Muscle of leg (tissue), 11 donors: ENCODE results near the gene TMEM18. TPM values are rescaled to one million over a fixed set of nuclear protein-coding genes. Genes with fewer than 3 reads are reported as not detected.
A peak's percentile ranks its signal among the peaks of the same experiment; 100 is the strongest.

Experiments
- DNase-seq: peaks from one replicate; pipeline ENCODE4 v3.0.0; 2013
- H3K27ac ChIP-seq: one replicate; pipeline ENCODE4 v1.5.1; 2013; ENCODE audit warnings: mild to moderate bottlenecking, low read length, control low read depth
- H3K27me3 ChIP-seq: one replicate; pipeline ENCODE4 v1.6.1; 2013; ENCODE audit warnings: low read length; ENCODE audit not compliant: control insufficient read depth, insufficient read depth
- H3K36me3 ChIP-seq: one replicate; pipeline ENCODE4 v1.6.1; 2013; ENCODE audit warnings: low read length; ENCODE audit not compliant: control insufficient read depth, insufficient read depth
- H3K4me1 ChIP-seq: one replicate; pipeline ENCODE4 v1.6.1; 2013; ENCODE audit warnings: low read length; ENCODE audit not compliant: control insufficient read depth, insufficient read depth
- H3K4me3 ChIP-seq: one replicate; pipeline ENCODE4 v1.5.1; 2013; ENCODE audit warnings: low read length, control low read depth
- H3K9me3 ChIP-seq: replicated peaks from 2 replicates; pipeline ENCODE4 v1.6.1; 2013; ENCODE audit warnings: low read depth, low read length; ENCODE audit not compliant: control insufficient read depth
- WGBS: methylation state at CpG from one replicate; pipeline ENCODE4 v1.1.5; 2013; ENCODE audit warnings: missing lambda C conversion rate; ENCODE audit not compliant: insufficient coverage; 5-methylcytosine and 5-hydroxymethylcytosine counted together
- polyA plus RNA-seq, 8 donors: library from polyadenylated mRNA; unstranded; fragments of 120-200 nt; gene quantifications; one replicate each; pipeline versions ENCODE4 v1.2.1 to v1.2.3, GENCODE V29; 2013; ENCODE audit warnings: inconsistent platforms in 1 of 8, low replicate concordance in 1 of 8; ENCODE audit not compliant: insufficient read length in 8 of 8, insufficient read depth in 1 of 8
- total RNA-seq: library from RNA; stranded (reverse); fragments of 120-200 nt; gene quantifications from one replicate; pipeline ENCODE4 v1.2.4, GENCODE V29; 2013

Gene TMEM18
- total and polyA plus RNA-seq, 9 donors, result 42.7 to 53.4 (median 46.4) TPM

DNA sequence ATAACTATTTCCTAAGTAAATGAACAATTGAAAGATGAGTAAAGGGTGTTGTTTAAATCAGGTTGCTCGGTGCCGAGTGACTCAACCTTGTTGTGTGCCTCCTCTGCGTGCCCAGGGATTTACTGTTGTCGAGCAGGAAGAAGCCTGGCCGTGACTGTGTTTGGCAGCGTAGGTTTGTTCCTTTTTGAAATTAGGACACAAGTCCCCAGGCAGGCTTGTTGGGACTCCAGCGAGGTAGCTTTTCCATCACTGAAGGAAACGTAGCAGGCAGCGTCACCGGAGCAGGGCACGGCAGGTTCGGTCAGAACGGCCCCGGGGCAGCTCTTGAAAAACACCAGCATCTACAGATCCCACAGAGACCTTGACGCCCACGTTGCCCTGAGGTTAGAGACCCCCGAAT, 48.6 kb downstream of the TMEM18 start:
- DNase-seq, result no peak
- Histone ChIP-seq H3K4me1 (no peaks in the 10 kb centered on the region), H3K9me3 (peaks cover 2% of the 10 kb centered on the region), H3K36me3 (no peaks in the 10 kb centered on the region), H3K27ac (no peak overlapping the region), H3K4me3 (no peak overlapping the region), H3K27me3 (peaks cover 2% of the 10 kb centered on the region)
- 58% methylated on average over 16 of the region's 17 CpGs for WGBS

DNA sequence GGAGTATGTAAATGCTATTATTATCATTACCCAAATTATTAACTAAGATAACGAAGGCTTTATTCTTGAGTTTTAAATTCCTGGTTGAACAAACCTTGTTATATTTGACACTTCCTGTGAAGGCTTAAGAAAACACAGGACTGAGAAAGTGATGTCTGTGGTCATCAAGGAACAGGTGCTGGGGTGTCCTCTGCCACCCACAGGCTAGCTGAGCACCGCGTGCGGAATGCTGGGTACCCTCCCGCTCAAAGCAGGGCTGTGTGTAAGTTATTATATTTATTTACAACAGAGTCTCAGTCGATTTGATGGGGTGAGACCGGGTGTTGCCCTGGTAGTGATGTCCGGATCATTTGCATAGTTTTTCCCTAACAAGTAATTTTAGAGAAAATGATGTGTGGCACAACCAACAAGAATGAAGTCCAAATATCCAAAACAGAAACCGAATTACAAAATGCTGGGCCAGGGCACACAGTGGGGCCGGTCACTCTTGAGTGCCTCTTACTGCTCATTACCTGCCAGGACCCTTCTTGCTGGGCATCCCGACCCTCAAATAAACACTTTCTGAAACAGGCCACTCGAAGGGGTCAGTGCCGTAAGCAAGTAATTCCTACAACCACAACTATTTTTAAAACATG, 49.2 kb downstream of the TMEM18 start:
- H3K27me3 ChIP-seq, result peaks cover 2% of the 10 kb centered on the region
- no peaks in the 10 kb centered on the region for H3K4me1 ChIP-seq
- DNase-seq, result no peak
- H3K36me3 ChIP-seq, result no peaks in the 10 kb centered on the region
- H3K27ac ChIP-seq, result no peak overlapping the region
- H3K9me3 ChIP-seq, result peaks cover 2% of the 10 kb centered on the region
- no peak overlapping the region for H3K4me3 ChIP-seq
- 91% methylated on average over 3 of the region's 13 CpGs for WGBS

DNA sequence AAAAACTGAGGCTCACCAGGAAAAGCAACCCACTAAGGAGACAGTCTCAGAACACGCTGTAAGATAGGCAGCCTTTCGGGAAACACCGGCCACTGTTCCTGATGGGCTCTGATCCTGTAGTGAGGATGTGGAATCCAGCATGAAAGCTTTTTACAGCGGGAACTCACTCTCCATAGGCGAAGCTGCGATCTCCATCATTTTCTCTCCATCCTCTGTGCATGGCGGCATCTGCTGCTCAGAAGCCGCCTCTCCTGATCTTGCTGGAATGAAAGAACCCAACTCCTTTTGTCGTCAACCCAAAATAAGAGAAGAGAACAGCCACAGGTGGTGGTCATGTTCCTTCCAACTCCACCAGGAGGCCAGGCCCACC, 49.9 kb downstream of the TMEM18 start:
- Histone ChIP-seq H3K4me1 (no peaks in the 10 kb centered on the region), H3K36me3 (no peaks in the 10 kb centered on the region), H3K4me3 (no peak overlapping the region), H3K9me3 (peaks cover 2% of the 10 kb centered on the region), H3K27ac (no peak overlapping the region), H3K27me3 (peaks cover 2% of the 10 kb centered on the region)
- no peak for DNase-seq
- 100% methylated on average over 1 of the region's 9 CpGs for WGBS

DNA sequence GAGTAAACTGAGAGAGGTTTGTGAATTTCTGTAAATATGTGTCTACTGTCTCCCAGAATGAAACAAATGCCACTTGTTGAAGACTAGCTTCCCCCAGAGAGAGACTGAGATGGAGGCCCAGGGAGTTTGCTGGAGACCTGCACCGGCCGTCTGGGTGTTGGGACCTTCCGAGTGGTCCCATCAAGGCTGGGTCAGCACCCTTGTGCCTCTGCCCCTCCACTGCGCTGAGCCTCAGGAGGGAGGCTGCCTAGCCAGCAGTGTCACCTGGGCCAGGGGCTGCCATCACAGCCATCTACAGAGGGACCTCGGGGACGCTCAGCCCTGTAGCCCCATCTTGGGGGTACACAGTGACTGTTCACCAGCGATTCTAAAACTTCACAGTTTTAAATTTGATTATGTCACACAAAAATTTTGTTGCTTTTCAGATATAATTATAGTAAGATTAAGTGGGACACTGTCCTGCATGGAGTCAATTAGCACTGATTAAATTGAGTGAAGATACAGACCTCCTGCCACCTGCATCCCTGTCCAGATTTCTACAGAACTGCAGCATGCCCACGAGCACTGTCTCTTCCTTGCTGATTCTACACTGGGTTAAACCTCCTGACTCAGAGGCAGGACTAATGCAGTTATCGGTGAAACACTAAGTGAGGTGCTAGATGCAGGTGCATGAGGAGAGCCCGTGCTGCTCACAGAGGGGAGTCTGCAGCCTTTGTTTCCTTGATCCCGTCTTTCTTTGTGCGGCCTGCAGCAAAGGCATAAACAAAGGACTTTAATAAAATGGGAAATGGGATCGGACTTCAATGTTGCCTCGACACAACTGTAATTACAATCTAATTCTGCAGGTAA, 50.5 kb downstream of the TMEM18 start:
- Histone ChIP-seq H3K27ac (no peak overlapping the region), H3K36me3 (no peaks in the 10 kb centered on the region), H3K4me3 (no peak overlapping the region), H3K9me3 (peaks cover under 1% of the 10 kb centered on the region), H3K27me3 (peaks cover 2% of the 10 kb centered on the region), H3K4me1 (no peaks in the 10 kb centered on the region)
- 75% methylated on average over 8 of the region's 14 CpGs for WGBS
- DNase-seq, result no peak

DNA sequence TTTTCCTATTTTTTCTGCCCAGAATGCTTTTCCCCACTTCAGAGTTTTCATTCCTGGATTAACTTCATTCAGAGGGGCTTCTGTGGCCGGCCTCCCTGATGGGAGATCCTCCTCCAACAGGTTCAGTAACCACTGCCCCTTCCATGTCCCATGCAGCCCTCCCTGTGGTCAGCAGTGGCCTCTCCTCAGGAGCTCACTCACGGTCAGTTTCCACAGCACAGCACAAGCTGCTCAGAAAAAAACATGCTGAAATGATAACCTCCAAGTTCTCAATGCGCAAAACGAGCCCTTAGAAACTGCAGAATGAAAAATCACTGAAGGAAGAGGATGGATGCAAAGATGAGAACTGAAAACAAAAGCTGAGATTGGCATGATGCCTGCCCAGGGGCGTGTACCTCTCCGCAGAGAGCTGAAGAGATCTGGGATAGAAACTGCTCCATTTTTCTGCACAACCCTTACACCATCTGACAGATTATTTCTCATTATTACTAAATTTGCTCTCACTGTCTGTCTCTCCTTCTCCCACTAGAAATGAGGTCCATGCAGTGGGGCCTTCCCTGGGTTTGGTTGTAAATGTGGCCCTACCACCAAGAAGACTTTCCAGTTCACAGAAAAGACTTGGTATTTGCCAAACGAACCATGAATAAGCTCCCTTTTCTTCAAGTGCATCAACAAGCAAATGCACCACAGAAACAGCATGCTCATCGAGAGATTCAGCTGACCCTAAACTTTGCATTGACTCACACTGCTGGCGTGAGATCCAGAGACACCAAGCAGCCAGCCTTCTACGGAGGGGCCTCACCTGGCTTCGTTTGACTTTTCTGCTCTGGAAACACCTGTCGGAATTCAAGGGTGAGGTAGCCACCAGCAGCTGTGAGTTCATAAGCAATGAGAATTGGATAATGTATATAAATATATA, 51.5 kb downstream of the TMEM18 start:
- H3K4me3 ChIP-seq, result no peak overlapping the region
- H3K9me3 ChIP-seq, result no peaks in the 10 kb centered on the region
- peak; percentile 11 for DNase-seq
- H3K27me3 ChIP-seq, result peaks cover 2% of the 10 kb centered on the region
- H3K27ac ChIP-seq, result no peak overlapping the region
- H3K4me1 ChIP-seq, result no peaks in the 10 kb centered on the region
- WGBS, result 72% methylated on average over 6 of the region's 12 CpGs
- H3K36me3 ChIP-seq, result no peaks in the 10 kb centered on the region

DNA sequence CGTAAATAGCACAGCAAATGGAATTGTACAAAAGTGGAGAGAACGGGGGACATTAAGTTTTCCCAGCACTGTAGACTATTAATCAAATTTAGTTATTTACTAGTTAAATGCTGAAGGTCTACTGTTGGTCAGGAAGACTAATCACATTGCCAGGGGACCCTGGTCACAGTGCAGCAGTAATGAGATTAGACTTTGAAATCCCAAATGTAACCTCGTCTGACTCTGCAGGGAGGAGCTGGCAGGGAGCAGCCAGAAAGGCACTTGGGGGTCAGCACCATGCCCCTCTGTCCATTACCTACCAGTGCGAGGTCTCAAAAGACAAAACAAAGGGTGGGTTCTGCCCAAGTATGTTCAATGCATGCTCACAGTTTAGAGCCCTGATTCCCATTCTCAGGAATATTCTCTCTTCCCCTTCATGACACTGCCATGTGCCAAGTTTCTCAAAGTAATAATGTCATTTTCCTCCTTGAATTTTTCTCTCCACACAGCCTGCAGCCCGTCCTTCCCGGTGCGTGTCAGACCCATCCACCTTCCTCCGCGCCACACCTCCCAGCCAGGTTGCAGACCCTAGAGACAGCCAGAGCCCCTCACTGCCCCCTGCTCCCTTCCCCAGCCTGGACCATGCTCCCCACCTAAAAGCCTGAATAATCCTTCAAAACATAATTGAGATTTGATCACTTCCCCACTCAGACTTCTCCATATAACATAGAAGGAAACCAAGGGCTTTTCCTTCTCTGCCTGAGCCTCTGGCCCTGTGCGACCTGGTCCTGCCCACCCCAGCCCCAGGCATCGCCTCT, 52.5 kb downstream of the TMEM18 start:
- Histone ChIP-seq H3K27me3 (peaks cover 2% of the 10 kb centered on the region), H3K36me3 (no peaks in the 10 kb centered on the region), H3K9me3 (no peaks in the 10 kb centered on the region), H3K4me1 (no peaks in the 10 kb centered on the region), H3K27ac (no peak overlapping the region), H3K4me3 (no peak overlapping the region)
- no peak for DNase-seq
- WGBS, result 66% methylated on average over 9 of the region's 11 CpGs

DNA sequence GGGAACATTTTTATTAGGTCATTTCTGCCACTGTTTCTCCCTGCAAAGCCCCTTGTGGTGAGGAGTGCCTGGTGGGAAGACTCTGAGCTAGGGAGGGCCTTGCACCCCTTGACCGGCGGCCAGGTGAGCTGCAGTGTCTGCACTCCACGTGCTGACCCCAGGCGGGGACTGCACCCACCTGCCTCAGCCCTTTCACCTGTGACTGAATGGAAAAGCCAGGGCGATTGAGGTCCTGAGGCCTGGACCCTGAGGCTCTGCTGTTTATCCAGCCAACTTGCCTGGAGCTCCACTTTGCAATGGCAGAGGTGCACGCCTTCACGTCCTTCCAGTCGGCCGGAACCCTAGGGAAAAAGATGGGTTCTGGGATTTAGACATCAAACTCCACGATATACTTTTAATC, 53.1 kb downstream of the TMEM18 start:
- DNase-seq, result no peak
- H3K9me3 ChIP-seq, result no peaks in the 10 kb centered on the region

DNA sequence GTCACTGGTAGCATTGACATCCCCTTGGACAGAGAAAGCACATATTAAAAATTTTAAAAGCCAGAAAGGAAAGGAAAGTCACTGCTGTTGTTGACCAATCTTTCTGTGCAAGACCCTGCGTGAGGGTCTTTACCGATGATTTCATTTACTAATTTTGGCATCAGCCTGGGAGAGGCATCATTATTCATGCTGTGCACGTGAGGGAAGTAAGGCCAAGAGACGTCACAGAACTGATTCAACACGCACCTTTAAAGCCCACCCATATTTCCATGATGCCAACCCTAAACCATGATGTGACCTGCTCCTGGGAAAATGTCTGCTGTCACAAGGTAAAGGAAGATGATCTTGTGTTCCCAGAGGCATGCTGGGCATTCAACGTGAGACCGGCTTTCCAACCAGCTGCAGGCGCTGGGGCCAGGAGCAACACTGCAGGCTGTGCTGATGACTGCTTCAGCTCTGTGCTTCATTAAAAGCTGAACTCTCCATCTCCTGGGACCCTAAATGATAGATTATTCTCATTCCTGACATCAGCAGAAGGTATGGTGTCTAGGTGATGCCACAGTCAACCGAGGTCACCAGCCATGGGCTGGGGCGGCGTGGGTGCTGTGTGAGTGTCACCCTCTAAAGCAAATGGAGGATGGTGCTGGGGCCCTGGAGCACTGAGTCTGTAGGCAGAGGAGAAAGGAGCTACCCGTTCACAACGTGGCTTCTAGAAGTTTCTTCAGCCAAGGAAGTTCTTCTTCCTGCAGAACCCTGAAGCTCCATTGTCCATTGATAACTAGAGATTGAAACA, 53.9 kb downstream of the TMEM18 start:
- Histone ChIP-seq H3K4me3 (no peak overlapping the region), H3K9me3 (no peaks in the 10 kb centered on the region), H3K4me1 (no peaks in the 10 kb centered on the region), H3K27me3 (peaks cover 2% of the 10 kb centered on the region), H3K36me3 (no peaks in the 10 kb centered on the region), H3K27ac (no peak overlapping the region)
- DNase-seq, result no peak
- WGBS, result 95% methylated on average over 7 of the region's 13 CpGs

More for the DNA sequence above, 53.1 kb downstream of the TMEM18 start:
- Histone ChIP-seq H3K27ac (no peak overlapping the region), H3K27me3 (peaks cover 2% of the 10 kb centered on the region), H3K36me3 (no peaks in the 10 kb centered on the region), H3K4me1 (no peaks in the 10 kb centered on the region), H3K4me3 (no peak overlapping the region)
- WGBS, result 93% methylated on average over 5 of the region's 10 CpGs

DNA sequence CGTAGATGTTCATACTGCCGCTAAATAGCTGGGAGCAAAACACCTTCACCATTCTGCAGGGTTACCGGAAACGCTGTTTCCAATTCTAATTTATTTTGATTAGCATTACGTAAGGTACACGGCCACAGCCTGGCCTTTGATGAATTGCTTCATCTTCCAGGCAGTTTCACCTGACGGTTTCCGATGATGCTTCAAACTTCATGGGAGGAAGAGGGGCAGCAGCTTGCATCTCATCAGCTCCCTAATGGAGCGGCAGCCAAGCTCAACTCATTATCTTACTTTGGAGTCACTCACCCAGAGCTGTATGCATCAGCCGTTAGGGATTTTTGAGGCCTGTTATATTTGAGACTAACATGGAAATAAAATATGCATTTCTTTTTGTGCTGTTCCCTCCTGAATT, 54.8 kb downstream of the TMEM18 start:
- Histone ChIP-seq H3K36me3 (no peaks in the 10 kb centered on the region), H3K27ac (no peak overlapping the region), H3K4me1 (no peaks in the 10 kb centered on the region), H3K9me3 (no peaks in the 10 kb centered on the region), H3K4me3 (no peak overlapping the region), H3K27me3 (peaks cover 2% of the 10 kb centered on the region)
- DNase-seq, result no peak
- WGBS, result 74% methylated on average over 6 of the region's 10 CpGs
